CD4-positive, alpha-beta T cell treated with Interleukin-17A for 4 hours (primary cell): ENCODE results near the gene RPTOR.

Experiments used
- DNase-seq: peaks from one replicate; pipeline ENCODE4 v3.0.0-alpha.2; 2020; ENCODE audit warnings: mixed read lengths

Gene RPTOR

DNA sequence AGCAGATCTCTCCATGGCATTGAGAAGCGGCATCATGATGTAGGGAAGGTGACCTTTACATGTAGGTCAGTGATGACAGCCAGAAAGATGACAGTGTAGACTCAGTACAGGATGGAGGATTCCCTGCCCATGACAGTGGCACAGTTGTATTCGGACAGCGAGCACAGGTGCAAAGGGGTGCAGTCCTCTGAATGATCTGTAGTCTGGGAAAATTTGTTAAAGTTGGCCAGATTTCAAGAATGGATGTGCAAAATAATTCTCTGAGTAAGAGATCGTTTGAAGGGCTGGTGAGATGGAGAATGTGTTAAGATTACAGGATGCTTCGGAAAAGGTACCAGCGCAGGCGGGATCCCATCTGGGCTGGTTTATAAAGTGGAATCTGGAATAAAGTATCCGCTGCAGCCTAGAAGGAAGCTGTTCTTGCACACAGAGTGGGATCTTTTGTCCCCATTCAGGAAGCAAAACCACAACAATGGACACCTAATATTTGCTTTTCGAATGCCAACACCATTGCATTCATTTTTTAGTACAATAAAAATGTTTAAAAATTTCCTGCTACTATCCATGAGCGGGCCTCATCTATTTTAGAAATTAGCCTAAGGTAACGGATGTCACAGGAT, 101.2 kb downstream of the RPTOR start:
- DNase-seq, result no peak

- no peak for DNase-seq
These were observed 101.7 kb downstream of the RPTOR start for GRCh38 chr17:80646328-80646727.

DNA sequence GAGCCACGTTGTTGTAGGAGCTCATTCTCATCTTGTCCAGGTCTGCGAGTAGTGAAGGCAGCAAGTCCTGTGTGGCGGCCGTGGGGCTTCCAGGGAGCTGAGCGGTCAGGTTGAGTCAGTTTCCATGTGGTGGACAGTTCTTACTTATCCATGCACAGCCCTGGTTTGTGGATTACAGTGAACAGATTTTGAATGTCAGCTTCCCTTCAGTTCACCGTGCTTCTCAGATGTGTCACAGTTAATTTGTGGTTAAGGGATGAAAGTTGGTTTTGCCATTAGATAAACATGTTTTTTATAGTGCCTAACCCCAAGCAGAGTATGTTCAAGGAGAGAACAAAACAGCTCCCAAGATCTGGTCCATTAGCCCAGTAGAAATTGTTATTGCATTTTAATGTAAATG, 103.1 kb downstream of the RPTOR start:
- peak; percentile 35 for DNase-seq

DNA sequence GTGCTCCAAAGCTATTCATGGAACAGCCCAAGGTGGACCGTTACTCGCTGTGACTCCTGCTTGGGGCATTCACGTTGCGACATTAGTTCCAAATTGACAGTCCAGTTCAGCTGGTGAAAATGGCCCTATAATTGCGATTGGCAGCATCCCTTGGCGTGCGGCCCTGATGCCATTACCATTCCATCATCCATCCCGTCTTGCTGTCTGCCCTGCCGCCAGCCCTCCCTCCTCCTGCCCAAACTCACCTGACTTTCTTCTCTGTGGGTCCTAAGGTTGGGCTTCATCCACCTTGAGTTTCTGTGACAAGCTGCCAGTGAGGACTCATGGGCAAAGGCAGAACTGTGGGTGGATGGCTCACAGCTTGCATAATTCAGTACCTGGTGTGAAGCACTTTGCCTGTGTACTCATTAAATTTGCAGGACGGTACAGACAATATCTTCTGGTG, 104.6 kb downstream of the RPTOR start:
- DNase-seq, result no peak

GRCh38 chr17:80649672-80650330, 105.2 kb downstream of the RPTOR start:
- DNase-seq, result peak; percentile 84

DNA sequence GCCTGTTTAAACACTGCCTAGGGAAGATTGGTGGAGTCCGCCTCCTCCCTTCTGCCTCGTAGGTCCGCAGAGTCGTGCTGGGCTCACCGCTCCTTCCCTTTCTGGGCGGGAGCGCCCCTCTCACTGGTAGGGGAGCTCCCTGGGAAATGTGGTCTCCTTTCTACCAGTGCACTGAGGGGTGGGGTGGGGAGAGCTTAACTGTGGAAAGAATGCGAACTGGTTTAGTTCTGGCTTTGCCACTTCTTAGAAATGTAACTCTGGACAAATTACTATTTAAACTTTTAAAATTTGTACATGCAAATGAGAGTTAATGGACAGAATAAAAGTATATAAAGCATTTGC, 105.7 kb downstream of the RPTOR start:
- DNase-seq, result no peak

- no peak for DNase-seq
These were observed 106.3 kb downstream of the RPTOR start for GRCh38 chr17:80650751-80651518.

DNA sequence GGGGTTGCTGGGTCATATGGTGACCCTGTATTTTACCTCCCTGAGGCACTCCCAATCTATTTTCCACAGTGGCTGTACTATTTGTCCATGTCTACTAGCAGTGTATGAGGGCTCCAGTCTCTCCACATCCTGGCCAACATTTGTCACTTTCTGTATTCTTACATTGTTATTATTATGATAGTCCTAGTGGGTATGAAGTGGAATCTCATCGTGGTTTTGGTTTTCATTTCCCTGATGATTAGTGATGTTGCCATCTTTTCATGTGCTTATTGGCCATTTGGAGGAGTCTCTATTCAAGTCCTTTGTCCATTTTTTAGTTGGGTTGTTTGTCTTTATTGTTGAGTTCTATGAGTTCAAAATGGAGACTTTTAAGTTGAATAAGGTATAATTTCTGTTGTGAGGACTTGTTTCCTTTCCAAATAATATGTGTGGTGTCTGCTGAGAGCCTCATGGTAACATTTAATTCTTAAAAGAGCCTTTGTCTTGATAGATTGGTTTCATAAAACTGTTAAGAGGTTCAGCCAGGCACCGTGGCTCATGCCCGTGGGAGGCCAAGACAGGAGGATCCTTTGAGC, 108.2 kb downstream of the RPTOR start:
- no peak for DNase-seq

GRCh38 chr17:80653856-80654255, 109.2 kb downstream of the RPTOR start:
- DNase-seq, result no peak

DNA sequence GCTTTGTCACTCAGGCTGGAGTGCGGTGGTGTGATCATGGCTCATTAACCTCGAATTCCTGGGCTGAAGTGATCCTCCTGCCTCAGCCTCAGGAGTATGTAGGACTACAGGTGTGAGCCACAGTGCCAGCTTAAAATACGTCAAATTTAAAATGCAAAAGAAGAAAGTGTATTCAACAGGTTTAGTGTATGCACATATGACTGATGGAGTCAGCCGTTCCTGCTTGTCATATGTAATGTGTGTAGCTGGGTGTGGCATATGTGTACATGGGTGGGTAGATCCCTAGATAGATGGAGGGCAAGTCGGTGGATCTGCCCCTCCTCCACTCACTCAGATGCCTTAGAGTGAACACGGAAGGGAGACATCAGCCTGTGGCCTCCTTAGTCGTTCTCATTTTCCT, 111.0 kb downstream of the RPTOR start:
- DNase-seq, result no peak

GRCh38 chr17:80656590-80656989, 112.0 kb downstream of the RPTOR start:
- DNase-seq, result no peak

GRCh38 chr17:80657561-80657960, 112.9 kb downstream of the RPTOR start:
- no peak for DNase-seq

DNA sequence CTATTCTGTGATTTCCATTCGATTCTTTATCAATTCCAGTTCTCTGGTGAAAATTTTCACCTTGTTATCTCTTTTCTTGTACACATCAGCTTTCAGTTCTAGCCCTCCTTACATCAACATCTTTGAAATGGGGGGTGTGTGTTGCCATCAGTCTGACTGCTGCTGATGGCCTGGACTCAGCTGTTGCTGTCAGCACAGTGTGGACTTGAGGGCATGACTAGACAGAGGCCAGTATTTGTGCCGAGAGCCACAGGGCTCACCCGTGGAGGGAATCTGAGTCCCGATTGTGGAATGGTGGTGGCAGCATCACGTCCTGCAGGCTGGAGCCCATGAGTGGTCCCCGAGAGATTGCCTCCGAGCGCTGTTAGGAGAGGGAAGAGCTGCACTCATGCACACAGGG, 114.2 kb downstream of the RPTOR start:
- no peak for DNase-seq

DNA sequence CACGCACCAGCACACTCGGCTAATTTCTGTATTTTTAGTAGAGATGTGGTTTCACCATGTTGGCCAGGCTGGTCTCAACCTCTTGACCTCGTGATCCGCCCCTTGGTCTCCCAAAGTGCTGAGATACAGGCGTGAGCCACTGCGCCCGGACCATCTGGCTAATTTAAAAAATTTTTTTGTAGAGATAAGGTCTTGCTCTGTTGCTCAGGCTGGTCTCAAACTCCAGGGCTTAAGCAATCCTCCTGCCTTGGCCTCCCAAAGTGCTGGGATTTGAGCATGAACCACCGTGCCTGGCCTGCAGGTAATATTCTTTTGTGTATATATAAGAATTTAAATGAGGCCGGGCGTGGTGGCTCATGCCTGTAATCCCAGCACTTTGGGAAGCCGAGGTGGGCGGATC, 115.0 kb downstream of the RPTOR start:
- DNase-seq, result no peak

DNA sequence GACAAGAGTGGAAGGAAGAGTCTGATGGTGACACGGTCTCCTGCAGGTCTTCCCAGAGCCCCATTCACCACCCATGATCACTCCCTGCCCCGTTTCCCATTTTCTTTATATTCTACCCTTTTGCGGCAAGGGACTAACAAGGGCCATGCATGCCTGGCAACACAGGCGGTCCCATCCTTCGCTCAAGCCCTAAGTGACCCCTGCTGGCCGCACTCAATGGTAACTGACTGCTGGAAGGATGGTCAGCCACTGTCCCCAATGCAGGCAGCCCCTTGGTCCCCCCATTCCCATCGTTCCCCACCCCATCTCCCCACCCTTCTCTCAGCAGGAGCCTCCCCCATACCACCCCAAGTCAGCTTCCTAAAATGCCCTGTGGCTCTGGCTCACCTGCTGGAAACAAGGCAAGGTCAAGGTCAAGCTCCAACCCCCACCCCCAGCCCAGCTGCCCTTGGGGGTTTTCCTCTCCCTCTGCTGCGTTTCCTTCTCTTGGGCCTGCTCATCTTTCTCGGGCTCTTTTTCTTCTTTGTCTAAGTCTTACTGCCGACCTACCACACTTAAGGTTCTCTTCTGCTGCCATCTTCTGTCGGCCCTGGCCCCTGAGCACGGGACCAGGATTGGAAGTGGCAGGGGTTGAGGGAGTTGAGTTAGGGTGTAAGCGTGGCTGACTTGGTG, 116.0 kb downstream of the RPTOR start:
- no peak for DNase-seq

DNA sequence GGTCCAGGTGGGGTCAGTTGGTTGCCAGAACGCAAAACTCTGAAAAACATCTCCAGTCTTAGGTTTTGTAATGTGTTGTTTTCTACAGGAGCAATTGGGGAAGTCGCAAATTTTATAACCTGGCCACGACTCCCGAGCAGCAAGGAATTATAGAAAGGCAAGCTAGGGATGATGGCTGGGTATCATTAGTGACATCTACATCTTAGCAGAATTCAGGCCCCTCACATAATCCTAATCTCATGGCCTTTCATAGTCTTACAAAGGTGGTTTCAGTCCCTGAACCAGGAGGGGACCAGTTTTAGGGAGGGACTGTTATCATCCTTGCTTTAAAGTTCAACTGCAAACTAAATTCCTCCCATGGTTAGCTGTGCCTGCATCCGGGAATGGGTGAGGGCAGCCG, 117.9 kb downstream of the RPTOR start:
- no peak for DNase-seq

GRCh38 chr17:80663781-80664206, 119.2 kb downstream of the RPTOR start:
- DNase-seq, result peak; percentile 77

- DNase-seq, result peak; percentile 32
These were observed 119.7 kb downstream of the RPTOR start for GRCh38 chr17:80664217-80664790.

GRCh38 chr17:80665792-80666191, 121.2 kb downstream of the RPTOR start:
- no peak for DNase-seq

DNA sequence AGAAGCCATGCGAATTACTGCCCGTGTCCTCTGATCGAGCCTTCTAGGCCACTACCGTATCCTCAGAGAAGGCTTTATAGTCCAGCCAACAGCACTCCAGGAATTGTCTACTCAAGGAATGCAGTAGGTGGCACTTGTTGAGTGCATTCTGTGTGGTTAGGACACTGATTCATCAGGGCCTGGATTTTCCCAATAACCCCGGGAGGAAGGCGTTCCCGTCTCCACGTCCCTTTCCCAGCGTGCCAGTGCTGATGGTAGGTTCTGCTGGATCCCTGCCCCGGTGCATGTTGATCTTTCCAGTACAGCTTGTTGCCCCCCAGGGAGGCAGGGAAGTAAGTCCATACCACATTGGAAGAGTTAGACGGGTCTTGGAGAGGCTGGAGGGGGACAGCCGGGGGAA, 122.2 kb downstream of the RPTOR start:
- no peak for DNase-seq

DNA sequence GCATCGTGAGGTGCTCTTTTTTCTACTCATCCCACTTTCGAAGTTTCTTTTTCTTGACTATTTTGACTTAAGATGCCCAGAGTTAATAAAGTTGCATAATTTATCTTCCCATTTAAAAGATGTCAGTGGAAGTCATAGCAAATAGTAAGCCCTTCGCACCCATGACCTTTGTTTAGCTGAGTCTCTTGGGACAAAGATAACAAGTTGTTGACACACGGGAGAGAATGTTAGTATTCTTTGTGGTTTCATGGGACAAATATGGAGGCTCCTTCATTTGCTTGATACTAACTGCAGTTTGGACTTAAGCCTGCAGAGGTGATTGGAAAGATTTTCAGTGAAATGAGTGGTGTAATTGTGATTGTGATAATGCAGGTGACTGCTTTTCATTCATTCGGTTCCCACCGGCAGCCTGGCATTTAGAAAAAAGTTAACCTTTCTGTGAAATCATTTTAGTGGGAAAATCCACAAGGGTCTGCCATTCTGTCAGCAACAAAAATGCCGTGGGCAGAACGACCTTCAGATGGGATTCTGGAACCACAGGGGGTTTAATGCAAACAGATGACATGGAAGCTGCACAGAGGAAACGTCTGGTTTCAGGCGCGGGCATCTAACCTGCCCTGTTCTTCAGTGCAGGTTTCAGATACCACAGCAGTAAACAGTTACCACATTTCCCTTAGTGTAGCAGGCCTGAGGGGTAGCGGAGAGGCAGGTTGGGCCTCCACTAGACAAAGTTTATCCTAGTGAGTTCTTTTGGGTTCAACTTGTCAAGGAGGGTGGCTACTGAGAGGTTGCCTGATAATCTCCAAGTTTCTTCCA, 123.0 kb downstream of the RPTOR start:
- peak; percentile 66 for DNase-seq
